Calu3 (cell line): ENCODE measurements around the gene HCCS. TPM values are rescaled to one million over a fixed set of nuclear protein-coding genes. Genes with fewer than 3 reads are reported as not detected.

ENCODE experiments used
- BruUV-seq: library from RNA; stranded (reverse); fragments of 400-500 nt; replicated peaks from 2 replicates; lab custom pipeline; 2021; lab: Mats Ljungman, UMichigan
- CTCF ChIA-PET: fragments of 300-600 bp; sonication (Branson Sonifier 250); formaldehyde crosslinking; loops from one replicate; lab custom pipeline; 2022; ENCODE audit warnings: antibody characterized with exemption; lab: Charles Lee
- DNase-seq: peaks from one replicate; pipeline ENCODE4 v3.0.0; 2022
- H3K27ac Mint-ChIP-seq: one replicate; pipeline ENCODE4 v1.8.0; 2022; ENCODE audit warnings: mixed read lengths; ENCODE audit not compliant: unreplicated experiment
- H3K27me3 Mint-ChIP-seq: one replicate; pipeline ENCODE4 v1.8.0; 2022; ENCODE audit warnings: mixed read lengths; ENCODE audit not compliant: unreplicated experiment
- H3K36me3 Mint-ChIP-seq: one replicate; pipeline ENCODE4 v1.8.0; 2022; ENCODE audit warnings: mild to moderate bottlenecking, moderate library complexity, mixed read lengths; ENCODE audit not compliant: insufficient read depth, unreplicated experiment
- H3K4me1 Mint-ChIP-seq: one replicate; pipeline ENCODE4 v1.8.0; 2022; ENCODE audit warnings: mild to moderate bottlenecking, low read depth, mixed read lengths; ENCODE audit not compliant: unreplicated experiment
- H3K4me3 Mint-ChIP-seq: one replicate; pipeline ENCODE4 v1.8.0; 2022; ENCODE audit warnings: mild to moderate bottlenecking, low read depth, moderate library complexity, mixed read lengths; ENCODE audit not compliant: unreplicated experiment
- H3K9me3 Mint-ChIP-seq: one replicate; pipeline ENCODE4 v1.8.0; 2022; ENCODE audit warnings: low read depth, mixed read lengths; ENCODE audit not compliant: unreplicated experiment
- intact Hi-C: fragments of 100-400 bp; cut with micrococcal nuclease; formaldehyde crosslinking; loops from one replicate; pipeline ENCODE4 v1.10.0; 2022; ENCODE audit not compliant: unreplicated experiment
- total RNA-seq: library from RNA; stranded (reverse); gene quantifications from 2 replicates; pipeline ENCODE4 v1.2.3, GENCODE V29; 2022
- TF ChIP-seq, protein P1 (sequence below): fragments of 200-600 bp; IDR thresholded peaks from one replicate; pipeline ENCODE4 v1.8.0; 2022; ENCODE audit warnings: antibody characterized with exemption; ENCODE audit not compliant: unreplicated experiment

Gene HCCS
- total RNA-seq, 1 experiment from 2014 or later = 47.1 TPM

DNA sequence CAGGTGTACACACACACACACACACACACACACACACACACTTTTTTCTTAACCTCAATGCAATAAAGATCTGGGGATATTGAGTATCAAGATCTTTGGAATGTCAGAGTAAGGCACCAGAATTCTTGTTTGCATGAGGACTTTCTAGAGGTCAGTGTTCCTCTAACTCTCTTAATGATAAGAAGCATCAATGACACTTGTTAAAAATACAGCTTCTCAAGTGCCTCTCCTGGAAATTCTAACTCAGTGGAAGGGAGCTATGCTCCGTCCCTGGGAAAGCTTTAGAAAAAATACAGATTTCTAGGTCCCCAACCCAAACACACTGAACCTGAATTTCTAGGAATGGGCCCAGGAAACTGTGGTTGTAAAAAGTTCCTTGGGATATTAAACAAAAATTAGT lies 25.8 kb upstream of the HCCS start:
- DNase-seq = no peak
- TF ChIP-seq, protein P1, sequence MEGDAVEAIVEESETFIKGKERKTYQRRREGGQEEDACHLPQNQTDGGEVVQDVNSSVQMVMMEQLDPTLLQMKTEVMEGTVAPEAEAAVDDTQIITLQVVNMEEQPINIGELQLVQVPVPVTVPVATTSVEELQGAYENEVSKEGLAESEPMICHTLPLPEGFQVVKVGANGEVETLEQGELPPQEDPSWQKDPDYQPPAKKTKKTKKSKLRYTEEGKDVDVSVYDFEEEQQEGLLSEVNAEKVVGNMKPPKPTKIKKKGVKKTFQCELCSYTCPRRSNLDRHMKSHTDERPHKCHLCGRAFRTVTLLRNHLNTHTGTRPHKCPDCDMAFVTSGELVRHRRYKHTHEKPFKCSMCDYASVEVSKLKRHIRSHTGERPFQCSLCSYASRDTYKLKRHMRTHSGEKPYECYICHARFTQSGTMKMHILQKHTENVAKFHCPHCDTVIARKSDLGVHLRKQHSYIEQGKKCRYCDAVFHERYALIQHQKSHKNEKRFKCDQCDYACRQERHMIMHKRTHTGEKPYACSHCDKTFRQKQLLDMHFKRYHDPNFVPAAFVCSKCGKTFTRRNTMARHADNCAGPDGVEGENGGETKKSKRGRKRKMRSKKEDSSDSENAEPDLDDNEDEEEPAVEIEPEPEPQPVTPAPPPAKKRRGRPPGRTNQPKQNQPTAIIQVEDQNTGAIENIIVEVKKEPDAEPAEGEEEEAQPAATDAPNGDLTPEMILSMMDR = no peak
- Mint-ChIP-seq H3K36me3 (no peaks in the 10 kb centered on the region), H3K9me3 (peaks cover 6% of the 10 kb centered on the region), H3K4me3 (no peak overlapping the region), H3K4me1 (no peaks in the 10 kb centered on the region), H3K27ac (no peak overlapping the region), H3K27me3 (no peaks in the 10 kb centered on the region)
- intact Hi-C loops = no loop called here
- CTCF ChIA-PET = no interaction called here
- BruUV-seq = no TSS peak

DNA sequence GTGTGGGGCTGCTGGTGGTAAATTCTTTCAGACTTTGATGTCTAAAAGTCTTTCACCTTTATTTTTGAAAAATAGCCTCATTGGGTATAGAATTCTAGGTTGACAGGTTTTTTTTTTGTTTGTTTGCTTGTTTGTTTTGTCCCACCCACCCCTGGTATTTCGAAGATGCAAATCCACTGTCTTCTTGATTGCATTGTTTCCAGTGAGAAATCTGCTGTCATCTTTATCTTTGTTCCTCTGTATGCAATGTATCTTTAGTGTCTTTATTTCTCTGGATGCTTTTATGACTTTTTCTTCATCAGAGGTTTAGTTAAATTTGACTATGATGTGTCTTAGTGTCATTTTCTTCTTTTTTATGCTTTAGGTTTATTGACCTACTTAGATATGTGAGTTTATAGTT lies 21.3 kb upstream of the HCCS start:
- Mint-ChIP-seq H3K4me1 (no peaks in the 10 kb centered on the region), H3K27me3 (no peaks in the 10 kb centered on the region), H3K4me3 (no peak overlapping the region), H3K9me3 (peaks cover 13% of the 10 kb centered on the region), H3K27ac (no peak overlapping the region), H3K36me3 (no peaks in the 10 kb centered on the region)
- BruUV-seq = no TSS peak
- intact Hi-C loops = no loop called here
- CTCF ChIA-PET = no interaction called here
- TF ChIP-seq, protein P1 = no peak
- no peak for DNase-seq

DNA sequence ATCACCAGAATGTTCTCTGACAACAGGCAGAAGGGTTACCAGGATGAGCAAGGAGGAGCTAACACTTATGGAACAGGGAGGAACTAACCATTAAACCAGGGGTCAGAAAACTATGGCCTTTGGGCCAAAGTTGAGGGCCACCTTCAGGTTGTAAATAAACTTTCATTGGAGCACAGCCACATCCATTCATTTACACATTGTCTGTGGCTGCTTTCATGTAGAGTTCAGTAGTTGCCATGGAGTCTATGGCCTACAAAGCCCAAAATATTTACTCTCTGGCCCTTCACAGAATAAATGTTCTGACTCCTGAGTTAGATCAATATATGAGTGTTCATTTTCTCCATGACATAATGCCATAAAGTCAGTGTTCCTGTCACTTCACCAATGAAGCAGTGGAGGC lies 13.2 kb upstream of the HCCS start:
- no peaks in the 10 kb centered on the region for H3K27me3 Mint-ChIP-seq
- H3K9me3 Mint-ChIP-seq = no peaks in the 10 kb centered on the region
- H3K4me3 Mint-ChIP-seq = no peak overlapping the region
- H3K4me1 Mint-ChIP-seq = peaks cover 8% of the 10 kb centered on the region
- DNase-seq = no peak
- no TSS peak for BruUV-seq
- intact Hi-C loops = no loop called here
- TF ChIP-seq, protein P1 = no peak
- CTCF ChIA-PET = interaction anchor here (0.8 kb wide), 1 partner anchor 482 kb away, joined by 3 read pairs; no protein-coding TSS in a partner anchor
- no peak overlapping the region for H3K27ac Mint-ChIP-seq
- no peaks in the 10 kb centered on the region for H3K36me3 Mint-ChIP-seq

DNA sequence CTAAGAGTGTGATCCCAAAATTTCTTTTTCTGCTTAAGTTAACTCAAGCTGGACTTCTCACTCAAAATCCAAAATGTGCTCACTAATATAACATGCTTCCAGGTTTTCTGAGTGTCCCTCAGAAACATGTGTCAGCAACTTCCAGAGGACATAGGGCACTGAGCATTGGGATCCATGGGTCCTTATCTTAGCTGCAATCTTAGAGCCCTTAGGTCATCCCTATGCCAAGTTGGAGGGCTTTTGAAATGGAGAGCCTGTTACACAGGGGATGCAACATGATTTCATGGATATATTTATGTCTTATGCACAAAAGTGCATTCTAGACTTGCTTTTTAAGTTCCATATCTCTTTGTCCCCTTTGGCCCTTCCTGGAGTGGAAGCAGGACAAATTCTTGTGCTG lies 11.7 kb upstream of the HCCS start:
- no peak overlapping the region for H3K4me3 Mint-ChIP-seq
- TF ChIP-seq, protein P1 = no peak
- H3K4me1 Mint-ChIP-seq = peaks cover 8% of the 10 kb centered on the region
- intact Hi-C loops = no loop called here
- no peaks in the 10 kb centered on the region for H3K9me3 Mint-ChIP-seq
- H3K27ac Mint-ChIP-seq = no peak overlapping the region
- no TSS peak for BruUV-seq
- CTCF ChIA-PET = no interaction called here
- no peaks in the 10 kb centered on the region for H3K36me3 Mint-ChIP-seq
- H3K27me3 Mint-ChIP-seq = no peaks in the 10 kb centered on the region
- DNase-seq = no peak
